ENCODE measurements around the gene RABGAP1L. TPM values are rescaled to one million over a fixed set of nuclear protein-coding genes. Genes with fewer than 3 reads are reported as not detected.
"Not testable (repeated sequence)": the region's sequence is repeated elsewhere in the genome, so short reads cannot be mapped to it uniquely, and the experiment has no call there.

The RABGAP1L gene
- total RNA-seq, 6 experiments from 2014 or later: 11.7 to 23.1 (median 18.5) TPM

- no peak for TF ChIP-seq POLR2A (IDR thresholded peaks at IDR 0.05)
- TF ChIP-seq, protein P1, sequence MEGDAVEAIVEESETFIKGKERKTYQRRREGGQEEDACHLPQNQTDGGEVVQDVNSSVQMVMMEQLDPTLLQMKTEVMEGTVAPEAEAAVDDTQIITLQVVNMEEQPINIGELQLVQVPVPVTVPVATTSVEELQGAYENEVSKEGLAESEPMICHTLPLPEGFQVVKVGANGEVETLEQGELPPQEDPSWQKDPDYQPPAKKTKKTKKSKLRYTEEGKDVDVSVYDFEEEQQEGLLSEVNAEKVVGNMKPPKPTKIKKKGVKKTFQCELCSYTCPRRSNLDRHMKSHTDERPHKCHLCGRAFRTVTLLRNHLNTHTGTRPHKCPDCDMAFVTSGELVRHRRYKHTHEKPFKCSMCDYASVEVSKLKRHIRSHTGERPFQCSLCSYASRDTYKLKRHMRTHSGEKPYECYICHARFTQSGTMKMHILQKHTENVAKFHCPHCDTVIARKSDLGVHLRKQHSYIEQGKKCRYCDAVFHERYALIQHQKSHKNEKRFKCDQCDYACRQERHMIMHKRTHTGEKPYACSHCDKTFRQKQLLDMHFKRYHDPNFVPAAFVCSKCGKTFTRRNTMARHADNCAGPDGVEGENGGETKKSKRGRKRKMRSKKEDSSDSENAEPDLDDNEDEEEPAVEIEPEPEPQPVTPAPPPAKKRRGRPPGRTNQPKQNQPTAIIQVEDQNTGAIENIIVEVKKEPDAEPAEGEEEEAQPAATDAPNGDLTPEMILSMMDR (IDR thresholded peaks at IDR 0.05): no peak
- Histone ChIP-seq H3K4me1 (no peaks in the 10 kb centered on the region), H3K27me3 (no peaks in the 10 kb centered on the region), H3K27ac (no peak overlapping the region), H3K4me3 (no peak overlapping the region), H3K36me3 (no peaks in the 10 kb centered on the region), H3K9me3 (peaks cover 0 to 2% (median 0%) of the 10 kb centered on the region in 4 donors)
- intact Hi-C loops (cut with DNase I): no loop called here
- DNase-seq (no peak), ATAC-seq (no peak)
- WGBS (ENCODE audit: insufficient coverage, low coverage, low lambda C conversion rate, missing lambda C conversion rate): 95% methylated on average over 3 of the region's 3 CpGs
These were observed 167.0 kb downstream of the RABGAP1L start for GRCh38 chr1:174326278-174326677.

DNA sequence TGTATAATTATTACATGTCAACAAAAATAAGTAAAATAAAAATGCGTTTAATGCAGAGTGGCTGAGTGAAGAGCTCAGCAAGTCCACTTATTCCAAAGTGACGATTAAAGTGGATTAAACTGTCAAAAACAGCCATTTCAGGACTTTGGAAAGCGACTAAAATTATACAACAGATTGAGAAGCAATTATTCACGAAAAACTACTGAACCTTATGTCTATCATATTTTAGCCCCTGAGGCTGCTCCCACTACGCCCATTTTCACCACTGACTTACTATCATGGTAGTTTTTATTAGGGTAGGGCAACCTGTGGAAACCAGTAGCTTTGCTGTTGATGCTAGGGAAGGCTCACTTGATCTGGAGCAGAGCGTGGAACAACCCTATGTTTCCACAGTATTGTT is 174.1 kb downstream of the RABGAP1L start:
- H3K36me3 ChIP-seq: no peaks in the 10 kb centered on the region
- TF ChIP-seq POLR2A (IDR thresholded peaks at IDR 0.05): no peak
- TF ChIP-seq, protein P1 (IDR thresholded peaks at IDR 0.05): no peak
- no peaks in the 10 kb centered on the region for H3K27me3 ChIP-seq
- H3K27ac ChIP-seq: no peak overlapping the region
- no peaks in the 10 kb centered on the region for H3K9me3 ChIP-seq
- WGBS (ENCODE audit: insufficient coverage, low coverage, low lambda C conversion rate, missing lambda C conversion rate): 95% methylated on average over 6 of the region's 6 CpGs
- no peaks in the 10 kb centered on the region for H3K4me1 ChIP-seq
- intact Hi-C loops (cut with DNase I): no loop called here
- ATAC-seq (no peak), DNase-seq (no peak)
- no peak overlapping the region for H3K4me3 ChIP-seq

DNA sequence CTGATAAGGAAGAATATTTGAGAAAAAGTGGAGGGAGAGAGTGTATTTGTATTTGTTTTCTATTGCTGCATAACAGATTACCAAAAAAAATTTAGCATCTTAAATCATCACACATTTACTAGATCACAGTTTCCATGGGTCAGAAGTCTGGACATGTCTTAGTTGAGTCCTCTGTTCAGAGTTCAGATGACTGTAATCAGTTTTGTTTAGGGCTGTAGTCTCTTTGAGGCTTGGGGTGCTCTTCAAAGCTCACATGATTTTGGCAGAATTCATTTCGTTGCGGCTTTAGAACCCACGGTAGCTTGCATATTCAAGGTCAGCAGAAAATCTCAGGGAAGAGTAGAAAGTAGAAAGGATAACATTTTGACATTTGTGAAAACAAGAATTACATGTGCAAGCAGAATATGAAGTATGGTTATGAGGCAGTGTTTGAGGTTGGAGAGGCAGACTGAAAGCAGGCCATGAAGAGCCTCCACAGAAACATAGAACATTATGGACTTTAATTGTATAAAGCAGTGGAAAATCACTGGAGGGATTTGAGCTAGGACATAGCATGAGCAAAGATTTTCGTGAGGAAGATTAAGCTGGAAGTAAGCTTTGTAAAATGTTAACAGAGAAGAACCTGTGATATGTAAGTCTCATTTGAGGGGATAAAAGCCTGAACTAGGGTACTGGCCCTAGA is 177.8 kb downstream of the RABGAP1L start:
- H3K27me3 ChIP-seq: no peaks in the 10 kb centered on the region
- no peaks in the 10 kb centered on the region for H3K4me1 ChIP-seq
- H3K9me3 ChIP-seq: no peaks in the 10 kb centered on the region
- no peak for DNase-seq
- no peak for ATAC-seq
- intact Hi-C loops (cut with DNase I): no loop called here
- H3K4me3 ChIP-seq: no peak overlapping the region
- no peaks in the 10 kb centered on the region for H3K36me3 ChIP-seq
- TF ChIP-seq, protein P1 (IDR thresholded peaks at IDR 0.05): no peak
- TF ChIP-seq POLR2A (IDR thresholded peaks at IDR 0.05): no peak
- 82% methylated on average over 4 of the region's 4 CpGs for WGBS (ENCODE audit: insufficient coverage, low coverage, low lambda C conversion rate, missing lambda C conversion rate)
- H3K27ac ChIP-seq: no peak overlapping the region

DNA sequence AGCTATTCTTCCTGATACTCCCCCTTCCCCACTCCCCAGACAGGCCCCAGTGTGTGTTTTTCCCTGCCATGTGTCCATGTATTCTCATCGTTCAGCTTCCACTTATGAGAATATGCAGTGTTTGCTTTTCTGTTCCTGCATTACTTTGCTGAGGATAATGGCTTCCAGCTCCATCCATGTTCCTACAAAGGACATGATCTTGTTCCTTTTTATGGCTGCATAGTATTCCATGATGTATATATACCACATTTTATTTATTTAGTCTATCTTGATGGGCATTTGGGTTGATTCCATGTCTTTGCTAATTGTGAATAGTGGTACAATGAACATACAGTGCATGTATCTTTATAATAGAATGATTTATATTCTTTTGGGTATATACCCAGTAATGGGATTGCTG is 181.1 kb downstream of the RABGAP1L start:
- H3K9me3 ChIP-seq; DNase-seq; intact Hi-C loops (cut with DNase I); H3K4me1 ChIP-seq; H3K27me3 ChIP-seq; ATAC-seq; H3K36me3 ChIP-seq; H3K4me3 ChIP-seq; H3K27ac ChIP-seq: not testable (repeated sequence)
- WGBS (ENCODE audit: insufficient coverage, low coverage, low lambda C conversion rate, missing lambda C conversion rate): 88% methylated on average over 1 of the region's 1 CpG

- no peak overlapping the region for H3K4me3 ChIP-seq
- intact Hi-C loops (cut with DNase I): no loop called here
- H3K27ac ChIP-seq: no peak overlapping the region
- WGBS (ENCODE audit: insufficient coverage, low coverage, low lambda C conversion rate, missing lambda C conversion rate): 79% methylated on average over 1 of the region's 3 CpGs
- H3K36me3 ChIP-seq: no peaks in the 10 kb centered on the region
- TF ChIP-seq POLR2A (IDR thresholded peaks at IDR 0.05): no peak
- TF ChIP-seq, protein P1 (IDR thresholded peaks at IDR 0.05): no peak
- H3K9me3 ChIP-seq: no peaks in the 10 kb centered on the region
- ATAC-seq (no peak), DNase-seq (no peak)
- H3K27me3 ChIP-seq: no peaks in the 10 kb centered on the region
- H3K4me1 ChIP-seq: no peaks in the 10 kb centered on the region
These were observed 184.8 kb downstream of the RABGAP1L start for GRCh38 chr1:174344162-174344561.

Data from right lobe of liver (tissue), 6 donors.